Activated CD8-positive, alpha-beta T cell treated with anti-CD3 and anti-CD28 coated beads for 36 hours (primary cell): ENCODE measurements around the gene LRRC2. TPM values are rescaled to one million over a fixed set of nuclear protein-coding genes. Genes with fewer than 3 reads are reported as not detected.

ENCODE experiments used
- ATAC-seq: fragments of 200-7000 bp; cut with Tn5 transposase; one replicate; pipeline ENCODE4 v1.10.0; 2021; ENCODE audit warnings: mild to moderate bottlenecking, moderate library complexity
- CTCF ChIA-PET: fragments of 350-600 bp; sonication (Branson Sonifier 250); formaldehyde crosslinking; loops from one replicate; lab custom pipeline; 2021; ENCODE audit warnings: antibody characterized with exemption; lab: Charles Lee
- POLR2A ChIA-PET: fragments of 350-600 bp; sonication (Branson Sonifier 250); formaldehyde crosslinking; loops from one replicate; lab custom pipeline; 2021; ENCODE audit warnings: antibody characterized with exemption; lab: Charles Lee
- DNase-seq: peaks from one replicate; pipeline ENCODE4 v3.0.0-alpha.2; 2020
- H3K27ac Mint-ChIP-seq: one replicate; pipeline ENCODE4 v1.8.0; 2021; ENCODE audit warnings: mild to moderate bottlenecking, mixed read lengths
- H3K27me3 Mint-ChIP-seq: one replicate; pipeline ENCODE4 v1.8.0; 2021; ENCODE audit warnings: mixed read lengths
- H3K36me3 Mint-ChIP-seq: one replicate; pipeline ENCODE4 v1.8.0; 2021; ENCODE audit warnings: low read depth, mixed read lengths
- H3K4me1 Mint-ChIP-seq: one replicate; pipeline ENCODE4 v1.8.0; 2021; ENCODE audit warnings: low read depth, mixed read lengths
- H3K4me3 Mint-ChIP-seq: one replicate; pipeline ENCODE4 v1.8.0; 2021; ENCODE audit warnings: mild to moderate bottlenecking, moderate library complexity, mixed read lengths
- H3K9me3 Mint-ChIP-seq: one replicate; pipeline ENCODE4 v1.8.0; 2021; ENCODE audit warnings: mixed read lengths
- intact Hi-C: fragments of 100-400 bp; cut with micrococcal nuclease; formaldehyde crosslinking; loops from one replicate; pipeline ENCODE4 v1.10.0; 2022
- total RNA-seq, 2 experiments: library from RNA; stranded (reverse); gene quantifications; one replicate each; pipeline ENCODE4 v1.2.3, GENCODE V29; 2021
- TF ChIP-seq, protein P1 (sequence below): fragments of 200-600 bp; IDR thresholded peaks from one replicate; pipeline ENCODE4 v1.8.0; 2022; ENCODE audit warnings: antibody characterized with exemption, mild to moderate bottlenecking

The LRRC2 gene
- total RNA-seq, 2 experiments from 2014 or later, result not detected

DNA sequence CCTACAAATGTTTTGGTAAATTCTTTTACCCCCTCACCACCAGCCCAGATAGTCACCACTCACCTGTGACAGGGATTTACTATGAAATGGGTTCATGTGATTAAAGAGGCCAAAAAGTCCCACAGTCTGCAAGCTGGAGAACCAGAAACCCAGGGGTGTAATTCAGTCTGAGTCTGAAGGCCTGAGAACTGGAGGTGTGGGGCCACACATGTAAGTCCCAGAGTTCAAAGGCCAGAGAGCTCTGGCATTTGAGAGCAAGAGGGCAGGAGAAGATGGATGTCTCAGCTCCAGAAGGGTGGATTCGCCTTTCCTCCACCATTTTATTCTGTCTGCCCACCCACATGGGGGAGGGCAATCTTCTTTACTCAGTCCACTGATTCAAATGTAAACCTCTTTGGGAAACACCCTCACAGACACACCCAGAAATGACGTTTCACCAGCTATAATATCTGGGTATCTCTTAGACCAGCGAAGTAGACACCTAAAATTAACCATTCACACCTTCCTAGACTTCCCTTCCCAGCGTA, 56.4 kb downstream of the LRRC2 start:
- DNase-seq, result no peak
- POLR2A ChIA-PET, result interaction anchor here (0.7 to 1.1 kb wide), 2 partner anchors 11 to 439 kb away, joined by 3 read pairs; no protein-coding TSS in a partner anchor
- intact Hi-C loops, result no loop called here

GRCh38 chr3:46508850-46509591, 57.1 kb downstream of the LRRC2 start:
- ATAC-seq (no peak), DNase-seq (no peak)
- peaks cover 10% of the 10 kb centered on the region for H3K4me1 Mint-ChIP-seq
- CTCF ChIA-PET, result interaction anchor here (1.3 to 2.1 kb wide), 2 partner anchors 20 to 49 kb away, joined by 3 to 9 read pairs; no protein-coding TSS in a partner anchor
- H3K27ac Mint-ChIP-seq, result no peak overlapping the region
- no peak overlapping the region for H3K4me3 Mint-ChIP-seq
- TF ChIP-seq, protein P1, sequence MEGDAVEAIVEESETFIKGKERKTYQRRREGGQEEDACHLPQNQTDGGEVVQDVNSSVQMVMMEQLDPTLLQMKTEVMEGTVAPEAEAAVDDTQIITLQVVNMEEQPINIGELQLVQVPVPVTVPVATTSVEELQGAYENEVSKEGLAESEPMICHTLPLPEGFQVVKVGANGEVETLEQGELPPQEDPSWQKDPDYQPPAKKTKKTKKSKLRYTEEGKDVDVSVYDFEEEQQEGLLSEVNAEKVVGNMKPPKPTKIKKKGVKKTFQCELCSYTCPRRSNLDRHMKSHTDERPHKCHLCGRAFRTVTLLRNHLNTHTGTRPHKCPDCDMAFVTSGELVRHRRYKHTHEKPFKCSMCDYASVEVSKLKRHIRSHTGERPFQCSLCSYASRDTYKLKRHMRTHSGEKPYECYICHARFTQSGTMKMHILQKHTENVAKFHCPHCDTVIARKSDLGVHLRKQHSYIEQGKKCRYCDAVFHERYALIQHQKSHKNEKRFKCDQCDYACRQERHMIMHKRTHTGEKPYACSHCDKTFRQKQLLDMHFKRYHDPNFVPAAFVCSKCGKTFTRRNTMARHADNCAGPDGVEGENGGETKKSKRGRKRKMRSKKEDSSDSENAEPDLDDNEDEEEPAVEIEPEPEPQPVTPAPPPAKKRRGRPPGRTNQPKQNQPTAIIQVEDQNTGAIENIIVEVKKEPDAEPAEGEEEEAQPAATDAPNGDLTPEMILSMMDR, result no peak
- peaks cover 2% of the 10 kb centered on the region for H3K9me3 Mint-ChIP-seq
- intact Hi-C loops, result no loop called here
- H3K36me3 Mint-ChIP-seq, result no peaks in the 10 kb centered on the region
- POLR2A ChIA-PET, result interaction anchor here (0.7 to 1.1 kb wide), 2 partner anchors 12 to 440 kb away, joined by 3 read pairs; no protein-coding TSS in a partner anchor
- H3K27me3 Mint-ChIP-seq, result no peaks in the 10 kb centered on the region

More for the DNA sequence above, 56.4 kb downstream of the LRRC2 start:
- Mint-ChIP-seq H3K27ac (no peak overlapping the region), H3K4me1 (peaks cover 8% of the 10 kb centered on the region), H3K36me3 (no peaks in the 10 kb centered on the region), H3K9me3 (peaks cover 2% of the 10 kb centered on the region), H3K4me3 (no peak overlapping the region), H3K27me3 (no peaks in the 10 kb centered on the region)
- CTCF ChIA-PET, result interaction anchor here (1.3 to 2.1 kb wide), 2 partner anchors 21 to 49 kb away, joined by 3 to 9 read pairs; no protein-coding TSS in a partner anchor
- no peak for ATAC-seq
- TF ChIP-seq, protein P1, result no peak

GRCh38 chr3:46506526-46506925, 59.6 kb downstream of the LRRC2 start:
- no peak overlapping the region for H3K4me3 Mint-ChIP-seq
- intact Hi-C loops, result no loop called here
- ATAC-seq, result no peak
- TF ChIP-seq, protein P1, result no peak
- no peaks in the 10 kb centered on the region for H3K27me3 Mint-ChIP-seq
- H3K27ac Mint-ChIP-seq, result no peak overlapping the region
- H3K4me1 Mint-ChIP-seq, result peaks cover 13% of the 10 kb centered on the region
- H3K36me3 Mint-ChIP-seq, result no peaks in the 10 kb centered on the region
- no peak for DNase-seq
- H3K9me3 Mint-ChIP-seq, result peaks cover 2% of the 10 kb centered on the region
- POLR2A ChIA-PET, result no interaction called here
- CTCF ChIA-PET, result interaction anchor here (1.2 kb wide), 1 partner anchor 17 kb away, joined by 5 read pairs; no protein-coding TSS in a partner anchor

DNA sequence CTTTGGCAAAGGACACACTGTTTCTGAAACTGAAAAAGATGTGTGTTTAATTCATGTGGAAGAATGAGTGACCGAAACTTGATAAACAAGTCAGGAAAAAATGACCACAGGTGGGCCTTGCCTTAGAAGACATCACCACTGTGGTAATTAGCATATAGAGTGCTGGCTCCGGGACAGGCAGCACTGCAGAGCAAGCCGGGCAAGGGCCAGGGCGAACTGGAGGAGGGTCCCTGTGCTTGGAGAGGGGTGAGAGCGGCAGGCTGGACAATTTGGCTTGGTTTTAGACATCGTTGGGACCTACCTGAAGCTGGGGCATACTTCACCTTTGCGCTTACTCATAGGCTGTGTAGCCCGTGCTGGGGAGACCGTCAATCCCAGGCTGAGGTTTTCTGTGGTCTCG, 60.1 kb downstream of the LRRC2 start:
- no peak overlapping the region for H3K4me3 Mint-ChIP-seq
- H3K27me3 Mint-ChIP-seq, result no peaks in the 10 kb centered on the region

More for the DNA sequence above, 60.1 kb downstream of the LRRC2 start:
- CTCF ChIA-PET, result interaction anchor here (0.7 to 1.2 kb wide), 2 partner anchors 16 to 18 kb away, joined by 4 to 5 read pairs; no protein-coding TSS in a partner anchor
- intact Hi-C loops, result no loop called here
- H3K27ac Mint-ChIP-seq, result no peak overlapping the region
- no peak for ATAC-seq
- TF ChIP-seq, protein P1, result no peak
- peaks cover 13% of the 10 kb centered on the region for H3K4me1 Mint-ChIP-seq
- DNase-seq, result no peak
- no peaks in the 10 kb centered on the region for H3K36me3 Mint-ChIP-seq
- POLR2A ChIA-PET, result no interaction called here
- peaks cover 2% of the 10 kb centered on the region for H3K9me3 Mint-ChIP-seq
